NCI-H1930 (cell line): ENCODE data around the gene MT2A.

Source experiments
- DNase-seq, 2 experiments: peaks; one replicate each; lab custom pipeline; 2025; lab: John Stamatoyannopoulos, UW

The MT2A gene

DNA sequence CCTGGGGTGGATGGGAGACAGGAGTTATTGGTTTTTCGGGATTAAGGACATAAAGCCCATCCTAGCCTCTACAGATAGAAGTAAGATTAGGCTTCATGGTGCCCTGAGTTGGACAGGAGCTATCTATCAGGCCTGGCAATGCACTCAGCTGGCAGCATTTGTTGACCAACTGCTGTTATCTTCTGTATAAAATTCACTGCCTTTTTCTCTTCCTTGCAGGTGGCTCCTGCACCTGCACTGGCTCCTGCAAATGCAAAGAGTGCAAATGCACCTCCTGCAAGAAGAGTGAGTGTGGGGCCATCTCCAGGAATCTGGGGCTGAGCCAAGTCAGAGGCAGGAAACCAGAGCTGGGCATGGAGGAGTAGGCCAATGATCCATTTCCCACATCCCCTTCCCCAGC lies 30.7 kb downstream of the MT2A start:
- no peak for DNase-seq

DNA sequence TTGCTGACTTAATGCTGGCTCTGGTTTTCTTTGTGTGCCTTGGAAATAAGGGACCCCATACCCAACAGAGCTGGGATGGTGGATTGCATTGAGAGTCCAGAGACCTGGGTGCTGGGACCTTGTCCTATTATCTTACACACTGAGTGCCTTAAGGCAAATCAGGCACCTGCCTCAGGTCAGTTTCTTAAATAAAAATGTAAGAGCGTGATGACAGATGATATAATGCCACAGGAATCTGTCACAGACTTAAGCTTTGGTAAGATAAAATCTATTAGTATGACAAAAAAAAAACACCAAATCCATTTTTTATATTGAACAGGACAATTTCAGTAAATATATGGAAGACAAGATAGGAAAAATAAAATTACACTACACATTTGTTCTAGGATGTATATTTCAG lies 31.7 kb downstream of the MT2A start:
- DNase-seq = no peak

DNA sequence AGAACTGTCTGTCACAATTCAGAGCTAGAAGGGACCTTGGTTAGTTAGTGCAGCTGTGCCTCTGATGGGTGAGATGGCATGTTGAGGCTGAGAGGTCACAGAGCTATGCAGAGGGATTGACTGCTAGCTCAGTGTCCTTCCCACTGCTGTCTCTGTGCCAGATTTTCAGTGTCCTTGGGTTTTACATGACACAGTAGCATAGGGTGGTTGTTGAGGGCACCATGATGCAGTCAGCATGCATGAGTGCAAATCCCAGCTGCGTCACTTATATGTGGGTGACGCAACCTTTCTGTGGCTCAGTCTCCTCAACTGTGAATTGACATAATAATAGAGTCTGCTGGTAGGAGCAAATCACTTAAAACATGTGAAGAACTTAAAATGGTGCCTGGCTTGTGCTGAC lies 32.8 kb downstream of the MT2A start:
- DNase-seq = no peak

DNA sequence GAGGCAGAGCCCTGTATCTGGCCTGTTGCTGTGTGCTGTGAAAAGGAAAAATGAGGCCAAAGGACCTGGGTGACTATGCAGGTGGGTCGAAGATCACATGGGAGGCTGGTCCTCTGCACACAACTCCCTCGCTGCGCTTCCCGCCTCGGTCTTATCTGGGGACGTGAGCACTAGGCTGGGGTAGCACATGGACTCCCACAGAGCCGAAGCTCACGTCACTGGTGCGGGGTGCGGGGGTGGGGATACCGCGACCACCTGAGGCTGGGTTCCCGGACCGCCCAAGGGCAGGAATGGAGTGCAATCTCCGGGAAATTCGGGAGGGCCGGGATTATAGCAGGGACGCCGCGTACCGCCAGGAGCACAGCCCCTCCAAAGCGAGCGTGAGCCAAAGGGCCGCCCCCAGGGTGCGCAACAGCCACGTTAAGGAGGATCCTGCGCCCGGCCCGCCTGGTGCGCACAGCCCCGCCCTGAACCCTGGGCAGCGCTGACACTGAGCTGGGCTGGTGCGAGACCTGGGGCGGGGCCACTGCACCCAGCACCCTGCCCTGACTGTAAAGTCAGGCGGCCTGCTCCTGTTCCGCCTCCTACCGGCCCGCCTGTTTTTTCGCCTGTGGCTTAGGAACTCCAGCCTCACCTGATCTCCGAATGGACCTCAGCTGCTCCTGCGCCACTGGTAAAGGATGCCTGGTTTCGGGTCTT lies 34.8 kb downstream of the MT2A start:
- DNase-seq = peak; percentile 18 to 35

DNA sequence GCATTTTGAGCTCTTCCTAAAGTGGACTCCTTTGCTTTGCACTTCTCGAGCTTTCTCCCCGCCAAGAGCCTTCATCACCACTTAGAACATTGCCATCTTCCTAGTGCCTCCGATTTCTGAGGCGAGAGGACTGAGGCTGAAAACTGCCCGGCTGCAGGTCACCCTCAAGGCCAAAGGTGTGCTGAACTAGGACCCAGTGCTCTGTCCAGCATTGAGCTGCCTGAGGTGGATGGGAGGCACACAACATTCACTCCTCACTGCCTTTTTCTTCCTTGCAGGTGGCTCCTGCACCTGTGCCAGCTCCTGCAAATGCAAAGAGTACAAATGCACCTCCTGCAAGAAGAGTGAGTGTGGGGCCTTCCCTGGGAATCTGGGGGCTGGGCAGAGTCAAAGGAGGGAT lies 35.4 kb downstream of the MT2A start:
- DNase-seq = no peak

DNA sequence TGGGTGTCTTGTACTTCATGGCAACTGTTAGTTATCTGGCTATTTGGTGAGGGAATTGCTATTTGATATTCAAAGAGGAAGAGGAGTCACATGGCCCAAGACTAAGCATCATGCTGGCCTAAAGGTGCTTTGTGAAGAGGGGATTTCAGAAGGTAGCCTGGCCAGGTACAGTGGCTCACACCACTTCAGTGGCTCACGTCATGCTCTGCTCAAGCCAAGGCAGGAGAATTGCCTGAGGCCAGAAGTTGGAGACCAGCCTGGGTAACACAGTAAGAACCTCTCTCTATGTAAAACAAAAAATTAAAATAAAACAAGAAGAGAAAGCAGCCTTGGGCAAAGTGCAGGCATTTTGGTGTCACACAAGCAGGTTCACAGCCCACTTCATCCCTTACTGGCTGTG lies 36.9 kb downstream of the MT2A start:
- DNase-seq = no peak

DNA sequence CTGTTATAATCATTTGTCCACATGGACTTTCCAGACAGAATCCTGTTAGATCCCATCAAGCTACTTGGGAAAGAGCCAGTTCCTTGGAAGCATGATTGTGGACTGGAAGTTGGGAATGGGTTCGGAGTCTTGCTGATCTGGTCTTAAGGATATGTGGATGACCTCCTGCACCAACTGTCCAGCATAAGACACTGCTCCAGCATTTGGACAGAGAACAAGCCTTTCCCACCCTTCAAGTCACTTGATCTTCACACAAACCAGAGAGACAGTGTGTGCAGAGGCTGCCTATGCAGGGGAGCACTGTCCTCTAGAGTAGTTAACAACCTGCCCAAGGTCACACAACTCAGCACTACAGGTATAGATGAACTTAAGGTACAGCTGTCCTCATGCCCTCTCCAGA lies 37.5 kb downstream of the MT2A start:
- DNase-seq = no peak

DNA sequence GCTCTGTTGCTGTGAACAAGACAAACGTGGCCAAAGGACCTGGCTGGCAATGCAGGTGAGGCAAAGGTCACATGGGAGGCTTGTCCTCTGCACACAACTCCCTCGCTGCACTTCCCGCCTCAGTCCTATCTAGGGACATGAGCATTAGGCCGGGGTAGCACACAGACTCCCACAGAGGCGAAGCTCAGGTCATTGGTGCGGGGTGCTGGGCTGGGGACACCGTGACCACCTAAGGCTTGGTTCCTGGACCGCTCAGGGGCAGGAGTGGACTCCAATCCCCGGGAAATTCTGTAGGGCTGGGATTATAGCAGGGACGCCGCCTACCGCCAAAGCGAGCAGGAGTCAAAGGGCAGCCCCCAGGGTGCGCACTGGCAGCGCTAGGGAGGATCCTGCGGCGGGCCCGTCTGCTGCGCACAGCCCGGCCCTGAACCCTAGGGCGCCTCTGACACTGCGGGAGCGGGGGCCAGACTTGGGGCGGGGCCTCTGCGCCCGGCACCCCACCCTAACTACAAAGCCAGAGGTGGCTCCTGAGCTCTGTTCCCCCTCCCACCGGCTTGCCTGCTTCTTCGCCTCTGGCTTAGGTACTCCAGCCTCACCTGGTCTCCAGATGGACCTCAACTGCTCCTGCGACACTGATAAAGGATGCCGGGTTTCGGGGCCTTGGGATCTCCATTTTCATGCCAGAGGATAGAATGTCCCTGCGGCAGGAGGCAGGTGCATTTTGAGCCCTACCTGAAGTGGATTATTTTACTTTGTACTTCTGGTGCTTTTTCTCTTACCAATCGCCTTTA lies 39.5 kb downstream of the MT2A start:
- DNase-seq = no peak

DNA sequence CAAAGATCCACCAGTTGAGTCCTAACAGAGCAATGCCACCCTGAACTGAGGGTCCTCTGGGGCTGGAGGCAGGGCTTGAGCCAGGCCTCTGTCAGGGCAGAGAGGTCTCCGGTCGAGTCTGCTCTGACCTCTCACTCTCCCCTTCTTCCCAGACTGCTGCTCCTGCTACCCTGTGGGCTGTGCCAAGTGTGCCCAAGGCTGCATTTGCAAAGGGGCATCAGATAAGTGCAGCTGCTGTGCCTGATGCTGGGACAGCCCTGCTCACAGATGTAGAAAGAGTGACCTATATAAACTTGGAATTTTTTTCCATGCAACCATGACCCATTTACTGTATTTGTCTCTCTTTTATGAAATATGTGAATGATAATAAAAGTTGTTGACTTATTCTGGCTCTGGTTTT lies 40.9 kb downstream of the MT2A start:
- DNase-seq = no peak

DNA sequence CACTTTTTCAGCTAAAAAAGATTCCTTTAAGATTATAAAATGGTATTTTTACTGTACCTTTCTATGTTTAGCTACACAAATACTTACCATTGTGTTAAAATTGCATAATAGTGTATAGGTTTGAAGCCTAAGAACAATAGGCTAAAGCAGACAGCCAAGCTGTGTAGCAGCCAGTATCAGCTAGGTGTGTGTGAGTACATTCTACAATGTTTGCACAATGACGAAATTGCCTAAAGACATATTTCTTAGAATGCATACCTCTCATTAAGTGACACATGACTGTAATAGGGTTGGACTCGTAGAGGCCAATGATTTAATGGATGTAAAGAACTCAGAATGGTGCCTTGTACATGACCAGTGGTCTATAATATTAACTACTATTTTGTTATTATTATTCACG lies 41.4 kb downstream of the MT2A start:
- DNase-seq = no peak

DNA sequence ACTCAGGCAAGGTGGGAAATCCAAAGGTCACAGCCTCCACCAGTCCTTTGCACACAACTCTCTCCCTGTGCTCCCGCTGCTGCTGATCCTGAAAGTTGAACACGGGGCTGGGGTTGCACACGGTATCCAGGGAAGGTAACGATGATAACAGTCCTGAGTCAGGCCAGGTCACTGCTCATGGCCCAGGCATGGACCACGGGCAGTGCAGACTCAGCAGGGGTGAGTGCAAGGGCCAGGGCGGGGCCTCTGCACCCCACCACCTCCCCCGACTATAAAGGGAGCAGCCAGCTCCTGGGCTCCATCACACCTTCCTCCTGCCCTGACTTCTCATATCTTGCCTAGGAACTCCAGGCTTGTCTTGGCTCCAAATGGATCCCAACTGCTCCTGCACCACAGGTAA lies 43.2 kb downstream of the MT2A start, which contains the start of gene MT1B:
MT1B (plus strand) TSS at position 301 of the 400 bp plus-strand sequence; CDS start at position 369, 68 bp downstream.
- no peak for DNase-seq

DNA sequence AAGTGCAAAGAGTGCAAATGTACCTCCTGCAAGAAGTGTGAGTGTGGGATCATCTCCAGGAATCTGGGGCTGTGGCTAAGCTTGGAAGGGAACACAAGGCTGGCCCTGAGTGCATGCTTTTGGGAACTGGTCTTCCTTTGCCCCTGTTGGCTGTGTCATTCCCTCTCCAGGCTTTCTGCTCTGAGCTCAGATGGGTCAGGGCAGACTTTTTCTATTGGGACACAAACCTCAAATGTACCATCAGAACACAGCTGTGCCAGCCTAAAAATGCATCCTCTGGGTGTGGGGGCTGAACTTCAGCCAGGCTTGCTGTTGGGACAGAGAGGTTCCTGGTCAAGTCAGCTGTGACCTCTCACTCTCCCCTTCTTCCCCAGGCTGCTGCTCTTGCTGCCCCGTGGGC lies 44.2 kb downstream of the MT2A start:
- DNase-seq = no peak

DNA sequence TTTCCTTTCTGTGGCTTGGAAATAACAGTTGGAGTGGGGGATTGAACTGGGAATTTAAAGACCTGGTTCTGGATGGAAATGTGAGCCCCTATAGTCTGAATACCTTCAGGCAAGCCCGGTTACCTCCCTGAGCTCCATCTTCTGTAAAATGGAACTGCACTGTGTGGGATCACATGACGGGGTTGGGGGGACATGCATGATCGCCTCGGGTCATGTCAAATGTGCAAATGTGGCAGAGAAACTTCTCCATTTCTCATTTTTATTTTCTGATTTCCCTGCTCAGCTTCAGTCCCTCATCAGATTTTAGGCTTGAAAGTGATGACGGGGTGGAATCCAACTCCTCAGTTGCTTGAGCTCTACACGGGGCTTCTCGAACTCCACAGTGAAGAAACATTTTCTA lies 44.8 kb downstream of the MT2A start:
- DNase-seq = no peak

DNA sequence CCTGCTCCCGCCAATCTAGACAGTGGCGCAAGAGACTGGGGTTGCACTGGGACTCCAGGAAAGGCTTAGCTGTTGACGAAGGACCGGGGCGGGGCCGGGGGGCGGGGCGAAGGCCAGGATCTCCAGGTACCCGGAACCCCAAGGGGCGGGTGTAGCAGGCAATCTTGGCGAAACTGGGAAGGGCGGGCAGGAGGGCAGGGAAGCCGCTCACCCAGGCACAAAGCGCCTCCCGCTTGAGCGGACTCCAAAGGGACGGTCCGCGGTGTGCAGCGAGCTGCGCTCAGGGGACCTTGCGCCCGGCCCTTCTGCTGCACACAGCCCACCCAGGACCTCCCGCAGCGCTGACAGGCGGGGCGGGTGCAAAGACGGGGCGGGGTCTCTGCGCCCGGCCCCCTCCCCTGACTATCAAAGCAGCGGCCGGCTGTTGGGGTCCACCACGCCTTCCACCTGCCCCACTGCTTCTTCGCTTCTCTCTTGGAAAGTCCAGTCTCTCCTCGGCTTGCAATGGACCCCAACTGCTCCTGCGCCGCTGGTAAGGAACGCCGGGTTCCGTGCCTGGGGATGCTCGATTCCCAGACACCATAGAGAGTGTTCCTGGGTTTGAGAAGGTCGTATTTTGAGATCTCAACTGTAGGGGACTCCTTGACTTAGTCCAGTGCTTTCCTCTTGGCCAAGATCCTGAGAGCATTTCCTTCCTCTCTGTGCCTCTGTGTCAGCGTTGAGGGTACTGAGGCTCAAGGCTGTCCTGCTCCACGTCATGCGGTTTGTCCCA lies 49.4 kb downstream of the MT2A start, which contains the start of gene MT1F:
MT1F (plus strand) TSS at position 405 of the 772 bp plus-strand sequence; CDS start at position 505, 100 bp downstream.
- DNase-seq = peak; percentile 38 to 72

DNA sequence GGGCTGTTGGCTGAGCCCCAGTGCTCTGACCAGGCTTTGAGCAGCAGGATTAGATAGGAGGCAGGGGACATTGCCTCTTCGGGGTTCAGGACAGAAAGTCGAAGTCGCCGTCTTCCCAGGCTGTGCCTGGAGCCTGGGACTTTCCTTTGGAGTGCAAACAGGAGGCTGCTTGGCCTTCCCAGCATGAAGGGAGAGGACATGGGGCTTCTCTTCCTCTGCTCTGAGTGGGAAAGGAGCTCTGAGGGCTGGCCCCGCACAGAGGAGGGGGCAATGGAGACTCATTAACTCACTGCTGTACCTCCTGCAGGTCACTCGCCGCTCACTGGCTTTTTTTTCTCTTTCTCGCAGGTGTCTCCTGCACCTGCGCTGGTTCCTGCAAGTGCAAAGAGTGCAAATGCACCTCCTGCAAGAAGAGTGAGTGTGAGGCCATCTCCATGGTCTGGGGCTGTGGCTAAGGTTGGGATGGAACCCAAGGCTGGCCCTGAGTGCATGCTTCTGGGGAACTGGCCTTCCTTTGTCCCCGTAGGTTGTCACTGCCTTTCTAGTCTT lies 50.0 kb downstream of the MT2A start:
- no peak for DNase-seq
